Motor neuron (in vitro differentiated cells): ENCODE data around the gene MITD1. TPM values are rescaled to one million over a fixed set of nuclear protein-coding genes. Genes with fewer than 3 reads are reported as not detected.

Experiments used
- ATAC-seq, 8 experiments: fragments of 200-7000 bp; cut with Tn5 transposase; replicated peaks in 6 of 8; 2 replicates each; pipeline ENCODE4 v1.8.0; 2021; ENCODE audit warnings: mild to moderate bottlenecking in 8 of 8, moderate library complexity in 8 of 8
- H3K27ac ChIP-seq, 2 donors: fragments of 250-450 bp; sonication (Bioruptor Pico); 2 replicates each; pipeline ENCODE4 v1.9.0; 2021; ENCODE audit warnings: antibody characterized with exemption in 2 of 2, mild to moderate bottlenecking in 2 of 2, moderate library complexity in 1 of 2
- H3K4me1 ChIP-seq, 2 donors: fragments of 250-450 bp; sonication (Bioruptor Pico); replicated peaks in 1 of 2; 2 replicates each; pipeline ENCODE4 v1.6.1; 2021; ENCODE audit warnings: antibody characterized with exemption in 2 of 2, mild to moderate bottlenecking in 2 of 2, moderate library complexity in 1 of 2
- H3K4me3 ChIP-seq, 5 donors: fragments of 250-450 bp; sonication (Bioruptor Pico); 2 replicates each; pipeline ENCODE4 v1.9.0; 2021; ENCODE audit warnings: antibody characterized with exemption in 5 of 5, mild to moderate bottlenecking in 5 of 5, moderate library complexity in 4 of 5
- WGBS, 10 experiments: fragments of 450-650 bp; shearing (Covaris generic); methylation state at CpG; one replicate each; pipeline ENCODE4 v1.0.0; 2022; 5-methylcytosine and 5-hydroxymethylcytosine counted together
- in situ Hi-C, 9 experiments: fragments of 400-800 bp; cut with MboI; loops; one replicate each; pipeline ENCODE4 v1.15.0; 2021; ENCODE audit warnings: low sequenced_read_pairs in 9 of 9, low pct_unique_long_range_greater_than_20kb in 2 of 9; ENCODE audit not compliant: unreplicated experiment in 9 of 9
- total RNA-seq, 8 experiments: library from RNA; unstranded; fragments of 300-600 nt; gene quantifications; 2 replicates each; pipeline versions ENCODE4 v1.2.3 to v1.2.4, GENCODE V29; 2022

The MITD1 gene
- total RNA-seq, 8 experiments from 2014 or later = 16.2 to 51.1 (median 30.0) TPM

DNA sequence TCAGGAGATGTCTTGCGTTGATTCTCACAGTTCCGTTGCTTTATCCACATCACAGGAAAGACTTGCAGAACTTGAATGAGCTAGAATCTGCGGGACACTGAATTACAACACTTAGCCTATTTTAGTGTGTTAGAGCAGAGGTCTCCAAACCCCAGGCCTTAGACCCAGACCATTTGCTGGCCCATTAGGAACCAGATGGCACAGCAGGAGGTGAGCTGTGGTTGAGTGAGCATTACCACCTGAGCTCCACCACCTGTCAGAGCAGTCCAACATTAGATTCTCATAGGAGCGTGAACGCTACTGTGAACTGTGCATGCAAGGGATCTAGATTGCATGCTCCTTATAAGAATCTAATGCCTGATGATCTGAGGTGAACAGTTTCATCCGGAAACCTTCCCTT is 4.0 kb upstream of the MITD1 start:
- H3K4me3 ChIP-seq = no peak overlapping the region
- no peak overlapping the region for H3K27ac ChIP-seq
- ATAC-seq = no peak
- in situ Hi-C loops = loop anchor here in 1 of 9 experiments (25.0 kb wide), 1 partner anchor 302 kb away; the partner anchor contains the start of gene REV1
- WGBS, 10 experiments = 0 to 100% (median 68%) methylated on average over 1 to 6 of the region's 6 CpGs; no CpG with 5 or more reads in 1 of the 10 experiments
- peaks cover 9 to 14% of the 10 kb centered on the region in 2 donors for H3K4me1 ChIP-seq

DNA sequence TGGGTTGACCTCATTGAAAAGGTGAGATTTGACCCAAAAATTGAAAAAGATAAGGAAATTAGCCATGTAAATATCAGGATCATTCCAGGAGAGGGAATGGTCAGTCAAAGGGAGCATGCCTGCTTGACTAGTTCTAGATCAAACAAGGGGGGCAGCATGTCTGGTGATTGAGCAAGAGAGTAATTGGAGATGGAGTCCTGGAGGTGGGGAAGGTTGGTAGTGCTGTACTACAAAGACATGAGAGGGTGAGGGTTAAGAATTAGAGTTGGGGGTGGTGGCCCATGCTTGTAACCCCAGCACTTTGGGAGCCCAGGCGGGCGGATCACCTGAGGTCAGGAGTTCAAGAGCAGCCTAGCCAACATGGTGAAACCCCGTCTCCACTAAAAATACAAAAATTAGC is 2.2 kb upstream of the MITD1 start:
- 100% methylated on average over 1 to 2 of the region's 3 CpGs; no CpG with 5 or more reads in 6 of the 10 experiments for WGBS, 10 experiments
- no peak for ATAC-seq
- in situ Hi-C loops = loop anchor here in 1 of 9 experiments (25.0 kb wide), 1 partner anchor 304 kb away; the partner anchor contains the start of gene REV1
- Histone ChIP-seq H3K4me1 (peaks cover 11 to 15% of the 10 kb centered on the region in 2 donors), H3K27ac (no peak overlapping the region), H3K4me3 (no peak overlapping the region)

DNA sequence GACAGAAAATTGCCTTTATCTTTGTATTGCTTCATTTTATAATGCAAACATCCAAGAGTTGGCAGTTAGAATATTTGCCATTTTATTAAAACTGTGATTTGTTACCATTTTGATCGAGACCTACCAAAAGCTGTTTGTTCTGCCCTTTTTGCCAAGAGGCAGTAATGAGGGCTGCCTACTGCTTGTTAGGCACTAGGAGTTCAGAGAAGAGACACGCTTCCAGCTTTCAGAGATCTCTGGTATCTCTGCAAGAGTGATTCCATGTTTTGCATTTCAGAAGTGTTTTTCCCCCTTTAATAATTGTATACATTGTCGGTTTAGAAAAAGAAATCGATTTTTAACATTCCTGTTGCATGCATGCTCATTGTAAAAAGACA is 754 bp upstream of the MITD1 start:
- WGBS, 10 experiments = 0 to 10% (median 0%) methylated on average over 1 to 4 of the region's 4 CpGs
- in situ Hi-C loops = loop anchor here in 1 of 9 experiments (25.0 kb wide), 1 partner anchor 306 kb away; the partner anchor contains the start of gene REV1
- H3K4me3 ChIP-seq = peak overlapping the region; percentile 68 to 91 (median 75)
- no peak for ATAC-seq
- H3K27ac ChIP-seq = peak overlapping the region; percentile 80
- H3K4me1 ChIP-seq = peaks cover 11 to 15% of the 10 kb centered on the region in 2 donors

DNA sequence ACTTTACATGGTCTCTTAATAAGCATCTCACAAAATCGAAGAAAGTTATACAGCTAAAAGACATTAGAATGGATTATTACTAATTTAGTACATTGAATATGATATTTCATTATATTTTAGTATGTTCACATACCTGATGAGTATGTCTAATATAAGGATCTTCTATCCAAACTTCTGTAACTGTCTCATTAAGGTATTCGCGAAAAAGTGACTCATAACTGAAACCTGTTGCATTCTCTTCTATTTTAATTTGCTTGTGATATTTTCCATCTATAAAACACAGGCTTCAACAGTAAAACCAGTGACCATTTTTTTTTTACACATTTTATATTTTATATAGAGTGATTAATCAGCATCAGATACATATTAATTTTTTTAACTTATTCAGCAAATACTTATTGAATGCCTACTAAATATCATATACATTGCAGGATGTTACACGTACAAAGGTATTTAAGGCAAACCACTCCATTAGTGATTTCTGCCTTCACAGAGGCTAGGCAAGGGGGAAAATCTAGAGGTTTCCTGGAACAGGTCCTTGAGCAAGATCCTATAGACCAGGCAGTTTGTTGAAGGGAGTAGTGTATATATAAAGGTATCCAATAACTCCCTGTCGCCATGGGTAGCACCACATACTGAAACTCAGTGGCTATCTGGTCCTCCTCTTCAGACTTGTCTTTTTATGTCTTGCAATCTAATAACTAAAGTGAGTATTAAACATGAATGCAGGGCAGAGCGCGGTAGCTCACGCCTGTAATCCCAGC is 9.3 kb downstream of the MITD1 start:
- in situ Hi-C loops = no loop called here

DNA sequence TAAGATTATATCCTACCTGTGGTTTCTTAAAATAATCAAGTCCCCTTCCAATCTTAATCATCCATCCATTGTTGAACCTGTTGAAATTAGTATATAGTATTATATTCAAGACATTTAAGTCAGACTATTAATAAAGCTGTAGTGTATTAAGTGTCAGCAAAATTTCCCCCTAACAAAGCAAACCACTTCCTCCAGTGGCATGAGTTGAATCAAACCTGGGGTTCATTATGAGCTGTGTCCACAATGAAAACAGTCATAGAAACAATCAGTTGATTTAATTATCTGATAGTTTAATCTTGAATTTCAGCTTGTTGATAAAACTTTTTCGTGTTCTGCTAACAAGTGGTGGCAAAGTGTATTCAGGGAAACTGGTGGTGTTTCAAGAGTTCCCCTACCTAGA is 11.3 kb downstream of the MITD1 start:
- in situ Hi-C loops = no loop called here
- no peak overlapping the region for H3K4me3 ChIP-seq
- no peaks in the 10 kb centered on the region for H3K4me1 ChIP-seq
- 75 to 100% (median 96%) methylated on average over 1 of the region's 1 CpG; no CpG with 5 or more reads in 2 of the 10 experiments for WGBS, 10 experiments
- H3K27ac ChIP-seq = no peak overlapping the region
- ATAC-seq = no peak

More for the DNA sequence above, 9.3 kb downstream of the MITD1 start:
- no peaks in the 10 kb centered on the region for H3K4me1 ChIP-seq
- ATAC-seq = no peak
- H3K27ac ChIP-seq = no peak overlapping the region
- 83 to 100% (median 98%) methylated on average over 1 to 7 of the region's 8 CpGs for WGBS, 10 experiments
- no peak overlapping the region for H3K4me3 ChIP-seq

DNA sequence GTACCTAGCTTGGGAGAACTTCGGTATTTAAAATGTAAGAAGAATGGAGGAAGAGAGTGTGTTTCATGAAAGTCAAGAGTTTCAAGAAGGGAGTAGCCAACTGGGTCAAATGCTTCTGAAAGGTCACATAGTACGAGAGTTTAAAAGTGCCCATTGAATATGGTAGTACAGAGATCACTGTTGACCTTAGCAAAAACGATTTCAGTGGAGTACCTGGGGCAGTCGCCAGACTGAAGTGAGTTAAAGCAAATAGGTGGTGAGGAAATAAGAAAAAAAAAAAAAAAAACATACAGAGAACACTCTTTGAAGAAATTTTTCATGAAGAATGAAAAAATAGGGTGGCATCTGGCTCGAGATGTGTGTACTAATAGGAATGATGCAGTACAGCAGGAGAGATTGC is 14.6 kb downstream of the MITD1 start:
- in situ Hi-C loops = no loop called here
- no peaks in the 10 kb centered on the region for H3K4me1 ChIP-seq
- H3K4me3 ChIP-seq = no peak overlapping the region
- H3K27ac ChIP-seq = no peak overlapping the region
- no peak for ATAC-seq
- 72 to 96% (median 89%) methylated on average over 1 to 5 of the region's 5 CpGs; no CpG with 5 or more reads in 1 of the 10 experiments for WGBS, 10 experiments

DNA sequence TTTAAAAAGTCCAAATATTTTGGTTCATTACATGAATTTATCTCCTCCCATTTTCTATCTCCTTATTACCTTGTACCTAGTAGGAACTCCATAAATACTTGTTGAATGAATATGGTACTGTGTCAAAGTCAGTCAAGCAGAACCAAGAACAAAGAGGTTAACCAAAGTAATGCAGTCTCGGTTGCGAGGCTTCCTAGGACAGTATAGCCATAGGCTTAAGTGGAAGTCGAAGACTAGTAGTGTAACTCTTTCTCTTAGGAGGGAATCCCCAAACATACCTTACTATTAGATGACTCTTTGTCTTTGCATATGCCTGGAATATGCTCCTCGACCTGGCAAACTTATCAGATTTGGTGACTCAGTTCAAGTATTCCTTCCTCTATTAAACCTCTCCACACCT is 21.3 kb downstream of the MITD1 start:
- no peak for ATAC-seq
- no peak overlapping the region for H3K4me3 ChIP-seq
- in situ Hi-C loops = no loop called here

DNA sequence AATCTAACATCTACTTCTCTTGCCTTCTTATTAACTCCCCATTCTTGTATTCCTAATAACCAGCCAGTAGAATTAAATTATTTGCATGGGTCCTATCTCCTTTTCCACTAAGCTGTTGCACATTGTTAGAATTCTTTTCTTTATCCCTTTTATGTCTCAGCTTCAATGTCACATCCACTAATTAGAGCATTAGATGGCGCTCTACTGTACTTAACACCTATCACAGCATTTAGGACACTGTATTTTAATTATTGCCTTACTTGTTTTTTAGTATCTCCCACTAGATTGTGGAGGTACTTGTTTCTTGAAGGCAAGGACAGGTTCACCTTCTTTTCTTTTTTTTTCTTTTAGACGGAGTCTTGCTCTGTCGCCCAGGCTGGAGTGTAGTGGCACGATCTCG is 22.3 kb downstream of the MITD1 start:
- ATAC-seq = no peak
- 83 to 100% (median 100%) methylated on average over 1 to 3 of the region's 5 CpGs; no CpG with 5 or more reads in 3 of the 10 experiments for WGBS, 10 experiments
- Histone ChIP-seq H3K4me3 (no peak overlapping the region), H3K27ac (no peak overlapping the region), H3K4me1 (peaks cover 10 to 16% of the 10 kb centered on the region in 2 donors)
- in situ Hi-C loops = no loop called here

More for the DNA sequence above, 21.3 kb downstream of the MITD1 start:
- WGBS, 10 experiments = 50 to 100% (median 90%) methylated on average over 1 to 4 of the region's 4 CpGs; no CpG with 5 or more reads in 1 of the 10 experiments
- Histone ChIP-seq H3K4me1 (peaks cover 6 to 11% of the 10 kb centered on the region in 2 donors), H3K27ac (no peak overlapping the region)

DNA sequence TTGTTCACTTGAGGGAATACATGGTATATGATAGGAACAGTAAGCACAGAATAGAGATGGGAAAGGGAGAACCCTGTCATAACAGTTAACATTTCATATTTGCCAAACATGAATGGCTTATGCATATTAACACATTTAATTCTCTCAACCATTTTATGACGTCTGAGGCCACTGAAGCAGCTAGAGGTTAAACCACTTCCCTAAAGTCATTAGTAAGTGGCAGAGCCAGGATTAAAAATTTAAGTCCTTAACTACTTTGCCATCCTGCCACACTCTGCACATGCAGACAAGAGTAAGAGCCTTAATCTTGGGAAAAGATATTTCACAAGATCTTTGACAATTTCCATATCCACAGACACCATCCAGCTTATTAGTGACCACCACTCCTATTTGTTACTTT is 24.0 kb downstream of the MITD1 start:
- Histone ChIP-seq H3K4me3 (no peak overlapping the region), H3K27ac (no peak overlapping the region), H3K4me1 (peaks cover 10 to 17% of the 10 kb centered on the region in 2 donors)
- in situ Hi-C loops = no loop called here
- no peak for ATAC-seq
- WGBS, 10 experiments = 40 to 100% (median 78%) methylated on average over 1 of the region's 1 CpG; no CpG with 5 or more reads in 3 of the 10 experiments

DNA sequence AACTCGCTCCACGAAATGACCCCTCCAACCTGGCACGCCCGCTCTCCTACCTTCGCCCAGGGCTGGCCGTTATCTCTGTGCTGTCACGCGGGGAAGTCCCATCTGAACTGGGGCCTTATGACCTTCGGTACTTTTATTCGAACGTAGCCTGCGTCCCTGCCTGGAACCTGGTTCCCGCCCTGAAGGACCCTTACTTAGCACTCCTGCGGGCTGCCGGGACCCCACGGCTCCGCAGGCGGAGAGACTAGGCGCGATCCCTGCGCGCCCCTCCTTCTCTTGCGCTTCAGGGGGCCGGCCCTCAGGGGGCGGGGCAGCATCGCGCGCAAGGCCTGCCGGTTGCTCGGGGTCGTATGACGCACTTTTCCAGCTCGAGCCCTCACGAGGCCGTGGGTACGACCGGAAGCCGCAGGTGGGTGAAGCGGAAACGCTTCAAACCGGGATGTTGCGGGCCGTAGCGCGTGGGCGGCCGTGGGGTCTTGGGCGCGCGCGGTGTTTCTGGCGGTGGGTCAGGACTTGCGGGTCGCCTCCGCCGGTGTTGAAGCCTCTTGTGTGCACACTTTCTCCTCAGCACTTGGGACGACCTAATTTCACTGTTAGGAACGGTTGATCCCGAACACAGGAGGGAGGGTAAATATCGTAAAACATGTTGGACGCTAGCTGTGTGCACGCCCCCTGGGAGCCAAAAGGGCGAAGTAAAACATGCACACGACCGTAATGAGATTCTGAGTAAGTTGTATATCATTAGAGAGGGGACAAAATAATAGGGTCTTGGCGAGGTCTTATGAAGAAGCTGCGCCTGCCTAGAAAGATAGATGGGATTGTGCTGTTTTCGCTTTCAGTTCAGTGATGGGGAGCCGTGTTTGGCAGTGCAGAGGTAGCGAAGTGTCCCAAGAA is 26.0 kb downstream of the MITD1 start, which contains the start of the genes LIPT1 and TSGA10:
Gene LIPT1, plus strand, starts transcription at position 325 of the 894 bp plus-strand sequence. CDS start 6,991 bp downstream, outside the sequence.
Gene TSGA10, minus strand, starts transcription at position 300 of the 894 bp plus-strand sequence. CDS start 45,503 bp downstream, outside the sequence.
- Histone ChIP-seq H3K4me3 (peak within 1 kb of the TSS; percentile 55 to 78 (median 61)), H3K27ac (peak within 1 kb of the TSS; percentile 54 to 69), H3K4me1 (peaks cover 10 to 17% of the 10 kb centered on the region in 2 donors)
- WGBS, 10 experiments = 0 to 20% (median 0%) methylated on average over 1 to 15 of the region's 70 CpGs; no CpG with 5 or more reads in 2 of the 10 experiments
- peak; percentile 95 to 99 (median 97) for ATAC-seq
- in situ Hi-C loops = no loop called here

DNA sequence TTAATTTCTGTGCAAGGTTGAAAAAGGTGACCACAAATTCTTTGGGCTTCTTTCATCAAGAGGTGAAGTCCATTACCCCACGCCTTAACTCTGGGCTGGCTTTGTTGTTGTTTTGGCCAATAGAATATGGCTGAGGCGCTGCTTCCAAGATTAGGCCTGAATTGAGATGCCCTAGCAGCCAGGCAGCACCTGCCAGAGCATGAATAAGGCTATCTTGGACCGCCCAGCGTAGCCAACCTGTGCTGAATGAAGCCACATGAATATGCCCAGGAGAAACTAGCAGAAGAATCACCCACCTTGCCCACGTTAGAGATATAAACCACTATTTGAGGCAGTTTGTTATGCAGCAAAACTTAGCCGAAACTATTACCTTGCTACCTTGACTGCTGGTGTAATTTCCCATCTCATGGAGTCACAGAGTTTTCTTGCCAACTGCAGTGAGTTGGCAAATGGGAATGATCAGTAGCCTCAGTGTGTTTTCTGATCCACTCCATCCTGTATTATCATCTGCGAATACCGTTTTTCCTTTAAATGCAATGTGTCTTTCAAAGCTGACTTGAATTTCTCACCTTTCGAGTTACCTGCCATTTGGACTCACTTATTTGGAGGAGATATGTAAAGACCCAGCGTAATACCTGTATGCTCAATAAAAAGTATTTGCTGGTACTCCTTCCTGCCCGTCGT is 26.8 kb downstream of the MITD1 start:
- in situ Hi-C loops = no loop called here
- H3K4me3 ChIP-seq = peak overlapping the region; percentile 55 to 78 (median 61)
- no peak overlapping the region for H3K27ac ChIP-seq
- peaks cover 10 to 17% of the 10 kb centered on the region in 2 donors for H3K4me1 ChIP-seq
- no peak for ATAC-seq
- WGBS, 10 experiments = 0 to 74% (median 48%) methylated on average over 1 to 10 of the region's 12 CpGs

DNA sequence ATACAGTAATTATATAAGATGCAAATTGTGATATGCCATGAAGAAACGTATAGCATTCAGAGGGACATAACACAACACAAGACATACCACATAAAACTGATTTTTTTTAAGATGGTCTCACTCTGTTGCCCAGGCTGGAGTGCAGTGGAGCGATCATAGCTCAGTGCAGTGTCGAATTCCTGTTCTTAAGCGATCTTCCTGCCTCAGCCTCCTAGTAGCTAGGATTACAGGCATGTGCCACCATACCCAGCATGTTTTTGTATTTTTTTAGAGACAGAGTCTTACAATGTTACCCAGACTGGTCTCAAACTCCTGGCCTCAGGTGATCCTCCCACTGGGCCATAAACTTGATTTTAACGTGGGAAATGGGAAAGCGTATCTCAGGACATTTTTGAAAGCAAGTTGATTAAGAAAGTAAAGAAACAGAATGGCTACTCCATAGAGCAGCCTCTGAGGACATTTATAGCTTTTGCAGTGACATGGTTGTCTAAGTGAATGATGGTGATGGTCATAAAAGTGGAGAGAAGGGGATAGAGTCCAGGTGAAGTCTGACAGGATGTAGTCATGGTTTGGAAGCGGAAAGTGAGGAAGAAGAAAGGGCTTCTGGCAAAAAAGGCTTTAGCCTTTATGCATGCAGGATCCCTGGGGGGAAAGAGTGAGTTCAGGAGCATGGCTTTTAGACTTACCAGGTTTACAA is 28.5 kb downstream of the MITD1 start:
- in situ Hi-C loops = no loop called here
- Histone ChIP-seq H3K4me3 (no peak overlapping the region), H3K27ac (no peak overlapping the region), H3K4me1 (peaks cover 10 to 17% of the 10 kb centered on the region in 2 donors)
- ATAC-seq = no peak
- 64 to 100% (median 83%) methylated on average over 1 to 6 of the region's 7 CpGs for WGBS, 10 experiments
